GM12873 (cell line): ENCODE results near the gene C3orf33.

Experiments
- CTCF ChIP-seq: IDR thresholded peaks from 2 replicates; pipeline ENCODE4 v1.5.1; 2012; ENCODE audit warnings: low read depth, mild to moderate bottlenecking, moderate library complexity, low read length, control low read depth; ENCODE audit not compliant: insufficient read depth; ENCODE audit errors: missing control alignments

Gene C3orf33

GRCh38 chr3:155792532-155792931, 13.5 kb downstream of the C3orf33 start:
- no peak for TF ChIP-seq CTCF

GRCh38 chr3:155791190-155791589, 14.9 kb downstream of the C3orf33 start:
- no peak for TF ChIP-seq CTCF

GRCh38 chr3:155790272-155790925, 15.7 kb downstream of the C3orf33 start:
- TF ChIP-seq CTCF, result no peak

- no peak for TF ChIP-seq CTCF
Measured at GRCh38 chr3:155785662-155786295, 20.3 kb downstream of the C3orf33 start.

- TF ChIP-seq CTCF, result no peak
Measured at GRCh38 chr3:155782390-155782953, 23.6 kb downstream of the C3orf33 start.

GRCh38 chr3:155780291-155780690, 25.8 kb downstream of the C3orf33 start:
- no peak for TF ChIP-seq CTCF

GRCh38 chr3:155778462-155778861, 27.6 kb downstream of the C3orf33 start:
- no peak for TF ChIP-seq CTCF
